ENCODE measurements around the gene BBX. TPM values are rescaled to one million over a fixed set of nuclear protein-coding genes. Genes with fewer than 3 reads are reported as not detected.

Gene BBX
- total RNA-seq, 4 donors from 2014 or later, result 33.0 to 46.3 (median 36.7) TPM

DNA sequence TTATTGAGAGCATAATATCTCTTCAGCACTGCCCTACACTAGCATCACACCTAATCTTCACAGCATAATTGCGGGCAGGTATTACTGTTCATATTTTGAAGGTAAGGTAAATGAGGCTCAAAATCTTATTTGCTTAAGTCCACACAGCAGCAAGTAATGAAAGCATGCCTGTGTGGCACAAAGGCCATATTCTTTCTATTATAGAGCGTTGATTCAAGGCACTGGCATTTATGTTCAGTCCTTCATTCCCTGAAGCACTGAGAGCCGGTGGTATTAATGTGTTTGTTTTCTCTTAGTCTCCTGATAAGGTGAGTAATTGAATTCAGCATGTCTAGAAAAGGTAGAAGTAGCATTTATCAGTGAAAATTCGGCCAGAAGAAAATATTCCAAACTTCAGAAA lies 231.2 kb downstream of the BBX start:
- no peak for DNase-seq
- Histone ChIP-seq H3K9me3 (no peaks in the 10 kb centered on the region), H3K4me1 (no peaks in the 10 kb centered on the region), H3K4me3 (no peak overlapping the region), H3K36me3 (no peaks in the 10 kb centered on the region), H3K27me3 (no peaks in the 10 kb centered on the region), H3K27ac (no peak overlapping the region)
- TF ChIP-seq POLR2A (IDR thresholded peaks at IDR 0.05), result no peak
- TF ChIP-seq, protein P1, sequence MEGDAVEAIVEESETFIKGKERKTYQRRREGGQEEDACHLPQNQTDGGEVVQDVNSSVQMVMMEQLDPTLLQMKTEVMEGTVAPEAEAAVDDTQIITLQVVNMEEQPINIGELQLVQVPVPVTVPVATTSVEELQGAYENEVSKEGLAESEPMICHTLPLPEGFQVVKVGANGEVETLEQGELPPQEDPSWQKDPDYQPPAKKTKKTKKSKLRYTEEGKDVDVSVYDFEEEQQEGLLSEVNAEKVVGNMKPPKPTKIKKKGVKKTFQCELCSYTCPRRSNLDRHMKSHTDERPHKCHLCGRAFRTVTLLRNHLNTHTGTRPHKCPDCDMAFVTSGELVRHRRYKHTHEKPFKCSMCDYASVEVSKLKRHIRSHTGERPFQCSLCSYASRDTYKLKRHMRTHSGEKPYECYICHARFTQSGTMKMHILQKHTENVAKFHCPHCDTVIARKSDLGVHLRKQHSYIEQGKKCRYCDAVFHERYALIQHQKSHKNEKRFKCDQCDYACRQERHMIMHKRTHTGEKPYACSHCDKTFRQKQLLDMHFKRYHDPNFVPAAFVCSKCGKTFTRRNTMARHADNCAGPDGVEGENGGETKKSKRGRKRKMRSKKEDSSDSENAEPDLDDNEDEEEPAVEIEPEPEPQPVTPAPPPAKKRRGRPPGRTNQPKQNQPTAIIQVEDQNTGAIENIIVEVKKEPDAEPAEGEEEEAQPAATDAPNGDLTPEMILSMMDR (IDR thresholded peaks at IDR 0.05), result no peak

DNA sequence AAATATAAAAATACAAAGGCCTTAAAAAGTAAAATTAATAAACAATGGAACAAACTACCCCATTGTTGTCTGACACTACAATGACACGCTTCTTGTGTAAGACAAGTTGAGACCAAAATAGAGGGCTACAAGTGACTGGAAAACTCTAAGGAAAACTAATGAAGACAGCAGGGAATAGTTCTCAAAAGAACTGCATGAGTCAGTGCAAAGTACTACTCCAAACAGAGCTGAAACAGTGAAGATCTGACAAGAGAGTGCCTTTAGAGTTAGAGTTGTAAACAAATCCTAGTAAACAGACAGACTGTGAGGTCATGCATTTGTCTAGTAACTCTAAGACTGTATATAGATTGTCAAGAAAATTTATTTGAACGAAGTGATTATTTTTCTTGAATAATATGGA lies 233.9 kb downstream of the BBX start:
- H3K4me3 ChIP-seq, result no peak overlapping the region
- H3K36me3 ChIP-seq, result no peaks in the 10 kb centered on the region
- H3K27me3 ChIP-seq, result no peaks in the 10 kb centered on the region
- no peaks in the 10 kb centered on the region for H3K9me3 ChIP-seq
- H3K4me1 ChIP-seq, result no peaks in the 10 kb centered on the region
- no peak for DNase-seq
- H3K27ac ChIP-seq, result no peak overlapping the region
- TF ChIP-seq POLR2A (IDR thresholded peaks at IDR 0.05), result no peak
- TF ChIP-seq, protein P1 (IDR thresholded peaks at IDR 0.05), result no peak

DNA sequence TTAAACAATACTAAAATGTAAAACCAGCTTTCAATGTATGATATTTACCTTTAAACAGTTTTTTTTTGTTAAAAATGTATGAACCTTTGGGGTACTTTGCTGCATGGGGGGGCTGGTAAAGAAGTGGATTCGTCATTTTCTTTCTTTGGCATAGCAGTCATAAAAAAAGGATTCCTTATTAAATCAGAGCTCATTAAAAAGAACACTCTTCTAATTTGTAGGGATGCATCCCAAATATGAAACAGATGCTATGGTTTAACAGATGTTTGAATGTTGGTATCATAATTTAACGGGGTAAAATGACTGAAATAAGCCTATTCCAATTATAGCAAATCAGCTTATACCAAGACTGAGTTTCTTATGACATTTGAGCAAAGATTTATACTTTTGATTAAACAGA lies 234.4 kb downstream of the BBX start:
- no peak for DNase-seq
- H3K9me3 ChIP-seq, result no peaks in the 10 kb centered on the region
- H3K4me1 ChIP-seq, result no peaks in the 10 kb centered on the region
- H3K36me3 ChIP-seq, result no peaks in the 10 kb centered on the region
- TF ChIP-seq POLR2A (IDR thresholded peaks at IDR 0.05), result no peak
- TF ChIP-seq, protein P1 (IDR thresholded peaks at IDR 0.05), result no peak
- no peak overlapping the region for H3K27ac ChIP-seq
- no peak overlapping the region for H3K4me3 ChIP-seq
- H3K27me3 ChIP-seq, result no peaks in the 10 kb centered on the region

GRCh38 chr3:107760144-107760543 lies 237.4 kb downstream of the BBX start:
- H3K27ac ChIP-seq, result no peak overlapping the region
- H3K36me3 ChIP-seq, result no peaks in the 10 kb centered on the region
- TF ChIP-seq POLR2A (IDR thresholded peaks at IDR 0.05), result no peak
- TF ChIP-seq, protein P1 (IDR thresholded peaks at IDR 0.05), result no peak
- no peaks in the 10 kb centered on the region for H3K27me3 ChIP-seq
- H3K4me1 ChIP-seq, result no peaks in the 10 kb centered on the region
- H3K4me3 ChIP-seq, result no peak overlapping the region
- H3K9me3 ChIP-seq, result no peaks in the 10 kb centered on the region
- DNase-seq, result no peak

GRCh38 chr3:107761391-107761790 lies 238.6 kb downstream of the BBX start:
- Histone ChIP-seq H3K4me1 (no peaks in the 10 kb centered on the region), H3K4me3 (no peak overlapping the region), H3K27ac (no peak overlapping the region), H3K27me3 (no peaks in the 10 kb centered on the region), H3K36me3 (no peaks in the 10 kb centered on the region), H3K9me3 (no peaks in the 10 kb centered on the region)
- DNase-seq, result no peak
- TF ChIP-seq, protein P1 (IDR thresholded peaks at IDR 0.05), result no peak
- TF ChIP-seq POLR2A (IDR thresholded peaks at IDR 0.05), result no peak

- Histone ChIP-seq H3K27me3 (no peaks in the 10 kb centered on the region), H3K36me3 (no peaks in the 10 kb centered on the region), H3K4me3 (no peak overlapping the region), H3K9me3 (no peaks in the 10 kb centered on the region), H3K27ac (no peak overlapping the region), H3K4me1 (no peaks in the 10 kb centered on the region)
- no peak for TF ChIP-seq POLR2A (IDR thresholded peaks at IDR 0.05)
- TF ChIP-seq, protein P1 (IDR thresholded peaks at IDR 0.05), result no peak
- no peak for DNase-seq
These were observed 242.8 kb downstream of the BBX start for GRCh38 chr3:107765524-107765923.
